ENCODE measurements around the gene IL21.
A peak's percentile ranks its signal among the peaks of the same experiment; 100 is the strongest.

DNA sequence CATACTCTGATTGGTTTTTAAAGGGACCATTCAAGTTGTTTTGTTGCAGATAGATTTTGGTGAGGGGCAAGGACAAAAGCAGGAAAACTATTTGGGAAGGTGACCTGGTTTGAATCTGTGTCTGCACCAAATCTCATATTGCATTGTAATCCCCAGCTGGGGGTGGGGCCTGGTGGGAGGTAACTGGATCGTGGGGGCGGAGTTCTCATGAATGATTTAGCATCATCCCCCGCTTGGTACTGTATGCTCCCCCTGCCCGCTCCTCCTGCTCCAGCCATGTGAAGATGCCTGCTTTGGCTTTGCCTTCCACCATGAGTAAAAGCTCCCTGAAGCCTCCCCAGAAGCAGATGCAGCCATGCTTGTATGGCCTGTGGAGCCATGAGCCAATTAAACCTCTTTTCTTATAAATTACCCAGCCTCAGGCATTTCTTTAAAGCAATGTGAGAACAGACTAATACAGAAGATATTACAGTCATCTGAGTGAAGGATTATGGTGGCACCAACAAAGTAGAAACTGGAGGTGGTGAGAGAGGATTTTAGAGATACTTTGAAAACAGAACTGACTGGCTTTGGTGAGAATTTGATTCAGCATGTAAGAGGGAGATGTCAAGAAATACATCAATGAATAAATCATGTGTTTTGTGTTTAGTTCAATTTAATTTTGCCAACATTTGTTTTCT, 14.4 kb downstream of the IL21 start:
- no peak for TF ChIP-seq NFIC (IDR thresholded peaks at IDR 0.05)
- no peak for TF ChIP-seq RAD21 (IDR thresholded peaks at IDR 0.05; ENCODE audit: low read depth)
- TF ChIP-seq, protein P1, sequence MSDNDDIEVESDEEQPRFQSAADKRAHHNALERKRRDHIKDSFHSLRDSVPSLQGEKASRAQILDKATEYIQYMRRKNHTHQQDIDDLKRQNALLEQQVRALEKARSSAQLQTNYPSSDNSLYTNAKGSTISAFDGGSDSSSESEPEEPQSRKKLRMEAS (IDR thresholded peaks at IDR 0.05) = no peak
- TF ChIP-seq FOXM1 (IDR thresholded peaks at IDR 0.05; ENCODE audit: borderline replicate concordance, low read depth) = no peak
- 0 out of 2 replicates have a peak, but pooled peaks have one; percentile 23 for TF ChIP-seq EGR1 (IDR thresholded peaks at IDR 0.05)
- no peak for TF ChIP-seq EP300 (IDR thresholded peaks at IDR 0.05; ENCODE audit: borderline replicate concordance)
- TF ChIP-seq CEBPB (IDR thresholded peaks at IDR 0.05) = no peak
- no peak for TF ChIP-seq TAF1 (IDR thresholded peaks at IDR 0.05; ENCODE audit: low read depth)
- TF ChIP-seq, protein P2, sequence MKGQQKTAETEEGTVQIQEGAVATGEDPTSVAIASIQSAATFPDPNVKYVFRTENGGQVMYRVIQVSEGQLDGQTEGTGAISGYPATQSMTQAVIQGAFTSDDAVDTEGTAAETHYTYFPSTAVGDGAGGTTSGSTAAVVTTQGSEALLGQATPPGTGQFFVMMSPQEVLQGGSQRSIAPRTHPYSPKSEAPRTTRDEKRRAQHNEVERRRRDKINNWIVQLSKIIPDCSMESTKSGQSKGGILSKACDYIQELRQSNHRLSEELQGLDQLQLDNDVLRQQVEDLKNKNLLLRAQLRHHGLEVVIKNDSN (IDR thresholded peaks at IDR 0.05) = no peak
- no peak for TF ChIP-seq TCF12 (IDR thresholded peaks at IDR 0.05; ENCODE audit: low read depth)
